ENCODE results near the gene ZBTB8OS.
"Not testable (repeated sequence)": the region's sequence is repeated elsewhere in the genome, so short reads cannot be mapped to it uniquely, and the experiment has no call there.

The ZBTB8OS gene

DNA sequence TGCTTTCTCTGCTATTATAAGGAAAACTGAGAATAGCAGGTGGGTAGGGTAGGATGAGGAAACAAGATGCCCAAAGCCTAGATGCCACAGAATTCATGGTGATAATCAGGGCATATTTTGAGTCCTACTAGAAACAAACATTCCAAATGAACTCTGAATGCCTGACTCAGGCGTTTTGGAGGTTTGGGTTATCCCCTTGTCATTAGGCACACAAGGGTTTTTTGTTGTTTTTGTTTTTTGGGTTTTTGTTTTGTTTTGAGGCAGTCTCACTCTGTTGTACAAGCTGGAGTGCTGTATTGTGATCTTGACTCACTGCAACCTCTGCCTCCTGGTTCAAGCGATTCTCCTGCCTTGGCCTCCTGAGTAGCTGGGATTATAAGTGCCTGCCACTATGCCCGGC is 33.0 kb upstream of the ZBTB8OS start:
- Histone ChIP-seq H2AFZ (ENCODE audit: low read depth, low read length) (no peak overlapping the region), H3K27me3 (ENCODE audit: low read depth, low read length) (no peaks in the 10 kb centered on the region), H3K36me3 (replicated peaks; ENCODE audit: low read depth, low read length) (peaks cover 34% of the 10 kb centered on the region), H3K4me1 (ENCODE audit: low read length) (no peaks in the 10 kb centered on the region), H3K27ac (ENCODE audit: low read length) (no peak overlapping the region), H3K4me3 (ENCODE audit: low read length) (no peak overlapping the region), H3K79me2 (ENCODE audit: low read length) (no peaks in the 10 kb centered on the region), H3K9me3 (ENCODE audit: insufficient read depth, low read length) (no peaks in the 10 kb centered on the region), H3K4me2 (ENCODE audit: low read length) (no peak overlapping the region), H3K9ac (ENCODE audit: low read length) (no peak overlapping the region), H4K20me1 (ENCODE audit: insufficient read depth, low read length) (no peaks in the 10 kb centered on the region)
- no peak for TF ChIP-seq EZH2phosphoT487 (IDR thresholded peaks at IDR 0.05; ENCODE audit: low read depth)
- TF ChIP-seq, protein P1, sequence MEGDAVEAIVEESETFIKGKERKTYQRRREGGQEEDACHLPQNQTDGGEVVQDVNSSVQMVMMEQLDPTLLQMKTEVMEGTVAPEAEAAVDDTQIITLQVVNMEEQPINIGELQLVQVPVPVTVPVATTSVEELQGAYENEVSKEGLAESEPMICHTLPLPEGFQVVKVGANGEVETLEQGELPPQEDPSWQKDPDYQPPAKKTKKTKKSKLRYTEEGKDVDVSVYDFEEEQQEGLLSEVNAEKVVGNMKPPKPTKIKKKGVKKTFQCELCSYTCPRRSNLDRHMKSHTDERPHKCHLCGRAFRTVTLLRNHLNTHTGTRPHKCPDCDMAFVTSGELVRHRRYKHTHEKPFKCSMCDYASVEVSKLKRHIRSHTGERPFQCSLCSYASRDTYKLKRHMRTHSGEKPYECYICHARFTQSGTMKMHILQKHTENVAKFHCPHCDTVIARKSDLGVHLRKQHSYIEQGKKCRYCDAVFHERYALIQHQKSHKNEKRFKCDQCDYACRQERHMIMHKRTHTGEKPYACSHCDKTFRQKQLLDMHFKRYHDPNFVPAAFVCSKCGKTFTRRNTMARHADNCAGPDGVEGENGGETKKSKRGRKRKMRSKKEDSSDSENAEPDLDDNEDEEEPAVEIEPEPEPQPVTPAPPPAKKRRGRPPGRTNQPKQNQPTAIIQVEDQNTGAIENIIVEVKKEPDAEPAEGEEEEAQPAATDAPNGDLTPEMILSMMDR (IDR thresholded peaks at IDR 0.05; ENCODE audit: low read depth, low read length): no peak

DNA sequence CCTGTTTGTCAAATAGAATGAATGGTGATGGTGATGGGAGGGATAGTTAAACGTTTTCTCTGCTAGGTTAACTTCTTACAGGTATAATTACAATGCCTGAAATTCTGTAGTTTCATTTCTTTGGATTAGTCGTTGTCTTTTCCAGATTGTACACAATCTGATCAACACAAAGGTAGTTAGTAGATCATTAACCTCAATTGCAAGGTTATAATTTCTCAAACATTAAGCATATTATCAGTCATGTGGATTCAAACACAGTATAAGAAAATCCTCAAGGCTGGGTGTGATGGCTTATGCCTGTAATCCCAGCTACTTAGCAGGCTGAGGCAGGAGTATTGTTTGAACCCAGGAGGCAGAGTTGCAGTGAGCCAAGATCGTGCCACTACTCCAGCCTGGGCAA is 31.6 kb upstream of the ZBTB8OS start:
- H3K36me3 ChIP-seq (replicated peaks; ENCODE audit: low read depth, low read length): peaks cover 41% of the 10 kb centered on the region
- H3K4me1 ChIP-seq (ENCODE audit: low read length): no peaks in the 10 kb centered on the region
- no peak for TF ChIP-seq EZH2phosphoT487 (IDR thresholded peaks at IDR 0.05; ENCODE audit: low read depth)
- TF ChIP-seq, protein P1 (IDR thresholded peaks at IDR 0.05; ENCODE audit: low read depth, low read length): no peak
- no peaks in the 10 kb centered on the region for H3K27me3 ChIP-seq (ENCODE audit: low read depth, low read length)
- no peak overlapping the region for H3K4me3 ChIP-seq (ENCODE audit: low read length)
- no peak overlapping the region for H3K9ac ChIP-seq (ENCODE audit: low read length)
- H3K79me2 ChIP-seq (ENCODE audit: low read length): no peaks in the 10 kb centered on the region
- no peak overlapping the region for H3K4me2 ChIP-seq (ENCODE audit: low read length)
- no peaks in the 10 kb centered on the region for H4K20me1 ChIP-seq (ENCODE audit: insufficient read depth, low read length)
- H2AFZ ChIP-seq (ENCODE audit: low read depth, low read length): no peak overlapping the region
- H3K9me3 ChIP-seq (ENCODE audit: insufficient read depth, low read length): no peaks in the 10 kb centered on the region
- H3K27ac ChIP-seq (ENCODE audit: low read length): no peak overlapping the region

DNA sequence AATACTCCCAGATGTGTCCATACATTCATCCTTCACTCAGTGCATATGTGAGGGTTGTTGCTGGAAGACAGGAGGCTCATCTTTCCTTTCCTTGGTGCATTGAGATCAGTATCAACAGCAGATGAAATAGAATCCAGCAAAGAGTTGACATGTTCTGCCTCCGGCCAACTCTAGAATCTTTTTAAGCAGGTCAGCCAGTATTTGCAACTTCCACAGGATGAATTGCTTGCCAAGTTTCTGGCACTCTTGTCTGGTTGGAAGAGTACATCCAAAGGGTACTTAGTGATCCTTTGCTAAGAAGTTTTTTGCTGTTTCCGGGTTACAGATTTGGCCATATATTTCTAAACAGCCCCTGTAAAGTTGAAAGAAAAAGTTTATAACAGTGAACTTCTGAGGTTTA is 31.2 kb upstream of the ZBTB8OS start:
- H3K4me3 ChIP-seq (ENCODE audit: low read length): no peak overlapping the region

DNA sequence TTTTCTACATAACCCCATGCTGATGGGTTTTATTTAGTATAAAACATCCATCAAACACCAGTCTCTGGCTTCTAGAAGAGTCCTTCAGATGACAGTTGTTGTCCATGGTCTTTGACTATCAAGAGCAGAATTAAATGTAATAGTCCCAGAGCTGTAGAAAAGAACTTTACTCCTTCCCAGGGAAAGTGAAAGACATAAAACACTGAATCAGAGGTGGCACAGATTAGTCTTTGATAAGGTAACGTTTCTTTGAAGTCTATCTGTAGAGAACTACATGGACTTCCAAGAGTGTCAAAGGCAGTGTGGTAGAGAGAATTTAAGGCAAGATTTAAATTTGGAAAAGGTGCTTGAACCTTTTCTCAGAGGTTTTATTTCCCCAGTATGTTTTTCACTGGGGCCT is 30.3 kb upstream of the ZBTB8OS start:
- TF ChIP-seq EZH2phosphoT487 (IDR thresholded peaks at IDR 0.05; ENCODE audit: low read depth): no peak
- TF ChIP-seq, protein P1 (IDR thresholded peaks at IDR 0.05; ENCODE audit: low read depth, low read length): no peak
- H3K36me3 ChIP-seq (replicated peaks; ENCODE audit: low read depth, low read length): peaks cover 35% of the 10 kb centered on the region
- H3K9me3 ChIP-seq (ENCODE audit: insufficient read depth, low read length): no peaks in the 10 kb centered on the region

More for the DNA sequence above, 31.2 kb upstream of the ZBTB8OS start:
- Histone ChIP-seq H3K9me3 (ENCODE audit: insufficient read depth, low read length) (no peaks in the 10 kb centered on the region), H3K36me3 (replicated peaks; ENCODE audit: low read depth, low read length) (peaks cover 43% of the 10 kb centered on the region), H3K27ac (ENCODE audit: low read length) (no peak overlapping the region), H2AFZ (ENCODE audit: low read depth, low read length) (no peak overlapping the region), H3K4me1 (ENCODE audit: low read length) (no peaks in the 10 kb centered on the region), H3K9ac (ENCODE audit: low read length) (no peak overlapping the region), H3K27me3 (ENCODE audit: low read depth, low read length) (no peaks in the 10 kb centered on the region), H3K79me2 (ENCODE audit: low read length) (no peaks in the 10 kb centered on the region), H4K20me1 (ENCODE audit: insufficient read depth, low read length) (no peaks in the 10 kb centered on the region), H3K4me2 (ENCODE audit: low read length) (no peak overlapping the region)
- TF ChIP-seq, protein P1 (IDR thresholded peaks at IDR 0.05; ENCODE audit: low read depth, low read length): no peak
- no peak for TF ChIP-seq EZH2phosphoT487 (IDR thresholded peaks at IDR 0.05; ENCODE audit: low read depth)

DNA sequence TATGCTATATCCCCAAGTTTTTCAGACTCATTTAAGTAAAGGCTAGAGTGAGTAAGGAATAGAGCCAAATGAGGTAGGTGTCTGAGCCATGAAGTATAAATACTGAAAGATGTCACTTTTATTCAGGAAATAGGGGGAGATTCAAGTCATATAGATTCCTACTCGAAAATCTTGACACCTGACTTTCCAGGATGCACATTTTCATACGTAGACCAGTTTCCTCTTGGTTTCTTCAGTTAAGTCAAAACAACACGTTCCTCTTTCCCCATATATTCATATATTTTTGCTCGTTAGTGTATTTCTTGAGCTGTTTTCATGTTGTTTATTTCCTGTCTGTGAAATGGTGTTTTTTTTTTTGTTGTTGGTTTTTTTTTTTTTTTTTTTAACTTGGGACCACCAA is 29.6 kb upstream of the ZBTB8OS start:
- H4K20me1 ChIP-seq (ENCODE audit: insufficient read depth, low read length); H3K27me3 ChIP-seq (ENCODE audit: low read depth, low read length); H3K4me1 ChIP-seq (ENCODE audit: low read length); H3K27ac ChIP-seq (ENCODE audit: low read length); H3K9me3 ChIP-seq (ENCODE audit: insufficient read depth, low read length); H3K9ac ChIP-seq (ENCODE audit: low read length); H2AFZ ChIP-seq (ENCODE audit: low read depth, low read length); H3K4me3 ChIP-seq (ENCODE audit: low read length); H3K4me2 ChIP-seq (ENCODE audit: low read length); H3K79me2 ChIP-seq (ENCODE audit: low read length): not testable (repeated sequence)
- H3K36me3 ChIP-seq (replicated peaks; ENCODE audit: low read depth, low read length): peaks cover 32% of the 10 kb centered on the region

More for the DNA sequence above, 30.3 kb upstream of the ZBTB8OS start:
- Histone ChIP-seq H3K27ac (ENCODE audit: low read length) (no peak overlapping the region), H3K4me1 (ENCODE audit: low read length) (no peaks in the 10 kb centered on the region), H3K9ac (ENCODE audit: low read length) (no peak overlapping the region), H4K20me1 (ENCODE audit: insufficient read depth, low read length) (no peaks in the 10 kb centered on the region), H3K79me2 (ENCODE audit: low read length) (no peaks in the 10 kb centered on the region), H2AFZ (ENCODE audit: low read depth, low read length) (no peak overlapping the region), H3K4me3 (ENCODE audit: low read length) (no peak overlapping the region), H3K27me3 (ENCODE audit: low read depth, low read length) (no peaks in the 10 kb centered on the region), H3K4me2 (ENCODE audit: low read length) (no peak overlapping the region)

Data from OCI-LY3 (cell line).